Activated CD8-positive, alpha-beta T cell treated with anti-CD3 and anti-CD28 coated beads for 36 hours (primary cell): ENCODE measurements around the gene NCKAP5L. TPM values are rescaled to one million over a fixed set of nuclear protein-coding genes. Genes with fewer than 3 reads are reported as not detected.

ENCODE experiments used
- ATAC-seq: fragments of 200-7000 bp; cut with Tn5 transposase; one replicate; pipeline ENCODE4 v1.10.0; 2021; ENCODE audit warnings: mild to moderate bottlenecking, moderate library complexity
- CTCF ChIA-PET: fragments of 350-600 bp; sonication (Branson Sonifier 250); formaldehyde crosslinking; loops from one replicate; lab custom pipeline; 2021; ENCODE audit warnings: antibody characterized with exemption; lab: Charles Lee
- POLR2A ChIA-PET: fragments of 350-600 bp; sonication (Branson Sonifier 250); formaldehyde crosslinking; loops from one replicate; lab custom pipeline; 2021; ENCODE audit warnings: antibody characterized with exemption; lab: Charles Lee
- DNase-seq: peaks from one replicate; pipeline ENCODE4 v3.0.0-alpha.2; 2020
- H3K27ac Mint-ChIP-seq: one replicate; pipeline ENCODE4 v1.8.0; 2021; ENCODE audit warnings: mild to moderate bottlenecking, mixed read lengths
- H3K27me3 Mint-ChIP-seq: one replicate; pipeline ENCODE4 v1.8.0; 2021; ENCODE audit warnings: mixed read lengths
- H3K36me3 Mint-ChIP-seq: one replicate; pipeline ENCODE4 v1.8.0; 2021; ENCODE audit warnings: low read depth, mixed read lengths
- H3K4me1 Mint-ChIP-seq: one replicate; pipeline ENCODE4 v1.8.0; 2021; ENCODE audit warnings: low read depth, mixed read lengths
- H3K4me3 Mint-ChIP-seq: one replicate; pipeline ENCODE4 v1.8.0; 2021; ENCODE audit warnings: mild to moderate bottlenecking, moderate library complexity, mixed read lengths
- H3K9me3 Mint-ChIP-seq: one replicate; pipeline ENCODE4 v1.8.0; 2021; ENCODE audit warnings: mixed read lengths
- intact Hi-C: fragments of 100-400 bp; cut with micrococcal nuclease; formaldehyde crosslinking; loops from one replicate; pipeline ENCODE4 v1.10.0; 2022
- total RNA-seq, 2 experiments: library from RNA; stranded (reverse); gene quantifications; one replicate each; pipeline ENCODE4 v1.2.3, GENCODE V29; 2021
- TF ChIP-seq, protein P1 (sequence below): fragments of 200-600 bp; IDR thresholded peaks from one replicate; pipeline ENCODE4 v1.8.0; 2022; ENCODE audit warnings: antibody characterized with exemption, mild to moderate bottlenecking

Gene NCKAP5L
- 1 to 10 TPM; 5.5 to 5.7 TPM for total RNA-seq

DNA sequence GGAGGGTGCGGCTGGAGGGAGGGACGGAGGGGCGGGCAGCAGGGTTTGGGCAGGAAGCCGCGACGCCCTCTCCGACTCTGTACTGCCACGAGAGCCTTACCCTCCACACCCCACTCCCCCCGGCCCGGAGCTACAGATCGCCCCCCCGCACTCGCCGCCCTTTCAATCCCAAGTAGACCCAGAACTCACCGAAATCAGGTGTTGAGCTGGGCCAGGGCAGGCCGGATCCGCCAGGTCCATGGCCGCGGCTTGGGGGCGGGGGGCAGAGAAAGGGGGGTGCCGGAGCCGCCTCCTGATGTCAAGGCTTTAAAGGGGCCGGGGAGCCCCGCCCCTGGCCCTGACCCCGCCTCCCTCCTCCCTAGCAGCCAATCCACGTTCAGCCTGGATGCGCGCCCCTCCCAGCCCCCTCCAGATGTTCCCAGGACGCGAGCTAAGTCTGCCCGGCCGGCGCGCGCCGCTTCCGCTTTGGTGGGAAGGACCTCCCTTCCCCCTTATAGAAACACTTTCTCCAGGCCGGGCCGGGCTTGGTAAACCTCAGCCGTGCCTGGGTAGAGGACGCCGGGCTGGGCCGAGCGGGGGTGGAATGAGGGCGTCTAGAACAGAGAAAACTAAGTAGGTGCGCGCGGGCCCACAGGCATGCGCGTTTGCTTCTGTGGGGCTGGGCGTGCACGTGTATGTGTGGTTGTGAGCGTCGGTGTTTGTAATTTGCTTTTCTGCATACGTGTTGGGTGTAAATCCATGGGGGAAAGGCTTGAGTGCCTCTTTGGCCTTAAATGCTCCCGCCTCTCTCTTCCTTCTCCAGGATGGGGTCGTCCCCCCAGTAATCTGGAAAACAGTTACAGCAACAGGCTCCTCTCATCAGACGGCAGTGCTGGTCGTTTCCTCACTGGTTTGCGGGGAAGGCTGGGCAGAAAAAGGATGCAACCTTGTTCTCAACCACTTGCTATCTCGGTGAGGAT, at the start of gene NCKAP5L:
NCKAP5L (minus strand) TSS at position 281 of the 959 bp plus-strand sequence. CDS start 24,369 bp downstream, outside the sequence.
- ATAC-seq (peak; percentile 99), DNase-seq (peak; percentile 97)
- ChIA-PET POLR2A (interaction anchor here (0.8 to 1.5 kb wide), 5 partner anchors 13 to 138 kb away, joined by 3 to 6 read pairs (median 4); partner anchors contain the start of genes BCDIN3D and TMBIM6), CTCF (interaction anchor here (0.6 to 7.7 kb wide), 9 partner anchors 11 to 191 kb away, joined by 3 to 67 read pairs (median 9); partner anchors contain the start of gene TMBIM6)
- Mint-ChIP-seq H3K9me3 (no peaks in the 10 kb centered on the region), H3K36me3 (no peaks in the 10 kb centered on the region), H3K4me3 (peak within 1 kb of the TSS; percentile 90), H3K27ac (peak within 1 kb of the TSS; percentile 92), H3K4me1 (peaks cover 25% of the 10 kb centered on the region), H3K27me3 (no peaks in the 10 kb centered on the region)
- TF ChIP-seq, protein P1, sequence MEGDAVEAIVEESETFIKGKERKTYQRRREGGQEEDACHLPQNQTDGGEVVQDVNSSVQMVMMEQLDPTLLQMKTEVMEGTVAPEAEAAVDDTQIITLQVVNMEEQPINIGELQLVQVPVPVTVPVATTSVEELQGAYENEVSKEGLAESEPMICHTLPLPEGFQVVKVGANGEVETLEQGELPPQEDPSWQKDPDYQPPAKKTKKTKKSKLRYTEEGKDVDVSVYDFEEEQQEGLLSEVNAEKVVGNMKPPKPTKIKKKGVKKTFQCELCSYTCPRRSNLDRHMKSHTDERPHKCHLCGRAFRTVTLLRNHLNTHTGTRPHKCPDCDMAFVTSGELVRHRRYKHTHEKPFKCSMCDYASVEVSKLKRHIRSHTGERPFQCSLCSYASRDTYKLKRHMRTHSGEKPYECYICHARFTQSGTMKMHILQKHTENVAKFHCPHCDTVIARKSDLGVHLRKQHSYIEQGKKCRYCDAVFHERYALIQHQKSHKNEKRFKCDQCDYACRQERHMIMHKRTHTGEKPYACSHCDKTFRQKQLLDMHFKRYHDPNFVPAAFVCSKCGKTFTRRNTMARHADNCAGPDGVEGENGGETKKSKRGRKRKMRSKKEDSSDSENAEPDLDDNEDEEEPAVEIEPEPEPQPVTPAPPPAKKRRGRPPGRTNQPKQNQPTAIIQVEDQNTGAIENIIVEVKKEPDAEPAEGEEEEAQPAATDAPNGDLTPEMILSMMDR, result no peak
- intact Hi-C loops, result no loop called here

- Mint-ChIP-seq H3K4me1 (no peaks in the 10 kb centered on the region), H3K27me3 (no peaks in the 10 kb centered on the region), H3K36me3 (no peaks in the 10 kb centered on the region), H3K27ac (no peak overlapping the region), H3K4me3 (no peak overlapping the region), H3K9me3 (peaks cover 30% of the 10 kb centered on the region)
- CTCF ChIA-PET, result interaction anchor here (1.2 kb wide), 1 partner anchor 11 kb away, joined by 3 read pairs; no protein-coding TSS in a partner anchor
- DNase-seq, result no peak
- intact Hi-C loops, result no loop called here
- POLR2A ChIA-PET, result no interaction called here
- no peak for ATAC-seq
- TF ChIP-seq, protein P1, result no peak
Measured at GRCh38 chr12:49877066-49877465, 48.9 kb upstream of the NCKAP5L start.

GRCh38 chr12:49876070-49876469, 47.9 kb upstream of the NCKAP5L start:
- no peak overlapping the region for H3K4me3 Mint-ChIP-seq
- ChIA-PET POLR2A (no interaction called here), CTCF (interaction anchor here (1.2 kb wide), 1 partner anchor 10 kb away, joined by 3 read pairs; no protein-coding TSS in a partner anchor)
- TF ChIP-seq, protein P1, result no peak
- H3K9me3 Mint-ChIP-seq, result peaks cover 30% of the 10 kb centered on the region
- ATAC-seq (no peak), DNase-seq (no peak)
- H3K4me1 Mint-ChIP-seq, result no peaks in the 10 kb centered on the region
- no peaks in the 10 kb centered on the region for H3K36me3 Mint-ChIP-seq
- H3K27ac Mint-ChIP-seq, result no peak overlapping the region
- H3K27me3 Mint-ChIP-seq, result no peaks in the 10 kb centered on the region
- intact Hi-C loops, result no loop called here

GRCh38 chr12:49875115-49875720, 47.0 kb upstream of the NCKAP5L start:
- Mint-ChIP-seq H3K9me3 (peaks cover 26% of the 10 kb centered on the region), H3K36me3 (no peaks in the 10 kb centered on the region), H3K27me3 (no peaks in the 10 kb centered on the region), H3K4me3 (no peak overlapping the region), H3K27ac (no peak overlapping the region), H3K4me1 (no peaks in the 10 kb centered on the region)
- intact Hi-C loops, result no loop called here
- CTCF ChIA-PET, result no interaction called here
- TF ChIP-seq, protein P1, result no peak
- DNase-seq (no peak), ATAC-seq (no peak)
- POLR2A ChIA-PET, result no interaction called here
